ENCODE results near the gene COL9A2.
"Not testable (repeated sequence)": the region's sequence is repeated elsewhere in the genome, so short reads cannot be mapped to it uniquely, and the experiment has no call there.

The COL9A2 gene

DNA sequence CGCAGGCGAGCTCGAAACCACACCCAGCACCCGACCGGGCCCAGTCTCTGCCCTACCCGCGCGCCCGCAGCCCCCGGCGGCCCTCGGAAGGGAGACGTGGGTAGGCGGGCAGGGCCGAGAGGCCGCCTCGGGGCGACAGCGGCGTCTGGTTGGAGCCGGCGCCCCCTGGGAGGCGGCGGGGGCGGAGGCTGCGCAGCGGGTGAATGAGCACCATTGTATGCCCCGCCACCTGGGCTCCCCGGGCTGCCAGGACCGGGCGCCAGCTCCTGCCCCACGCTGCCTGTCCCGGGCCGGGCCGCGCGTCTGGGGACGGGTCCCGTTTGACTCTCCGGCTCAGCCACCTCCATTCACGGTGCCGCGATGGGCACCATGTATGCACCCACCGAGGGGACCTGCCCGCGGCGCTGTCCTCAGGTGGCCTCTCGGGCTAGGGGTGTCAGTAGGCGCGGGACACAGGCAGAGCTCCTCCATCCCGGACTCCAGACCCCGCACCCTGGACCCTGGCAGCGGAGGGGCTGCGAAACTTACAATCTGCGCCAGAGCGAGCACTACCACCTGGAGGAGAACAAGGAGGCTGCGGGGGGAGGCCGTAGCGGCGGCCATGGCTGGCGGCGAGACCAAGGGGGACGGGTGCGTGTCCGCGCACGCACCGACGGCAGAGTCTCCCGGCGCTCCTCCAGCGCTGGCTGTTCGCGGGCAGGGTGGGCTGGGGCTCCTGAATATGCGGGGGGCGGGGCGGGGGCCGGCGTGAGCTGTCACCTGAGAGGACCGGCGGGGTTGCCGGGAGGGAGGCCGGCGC lies at the start of gene COL9A2:
Gene COL9A2, minus strand, starts transcription at position 692 of the 799 bp plus-strand sequence. Its CDS starts 89 bp downstream, at position 603.
- Mint-ChIP-seq H3K27ac (no peak within 1 kb of the TSS), H3K9me3 (no peaks in the 10 kb centered on the region), H3K4me1 (peaks cover 54% of the 10 kb centered on the region), H3K4me3 (peak within 1 kb of the TSS; percentile 61), H3K27me3 (peaks cover 72% of the 10 kb centered on the region), H3K36me3 (peaks cover 2% of the 10 kb centered on the region)
- CTCF ChIA-PET, result interaction anchor here (0.8 to 6.2 kb wide), 12 partner anchors 11 to 232 kb away, joined by 3 to 73 read pairs (median 7); partner anchors contain the start of genes RLF and SMAP2
- DNase-seq, result peak; percentile 60

DNA sequence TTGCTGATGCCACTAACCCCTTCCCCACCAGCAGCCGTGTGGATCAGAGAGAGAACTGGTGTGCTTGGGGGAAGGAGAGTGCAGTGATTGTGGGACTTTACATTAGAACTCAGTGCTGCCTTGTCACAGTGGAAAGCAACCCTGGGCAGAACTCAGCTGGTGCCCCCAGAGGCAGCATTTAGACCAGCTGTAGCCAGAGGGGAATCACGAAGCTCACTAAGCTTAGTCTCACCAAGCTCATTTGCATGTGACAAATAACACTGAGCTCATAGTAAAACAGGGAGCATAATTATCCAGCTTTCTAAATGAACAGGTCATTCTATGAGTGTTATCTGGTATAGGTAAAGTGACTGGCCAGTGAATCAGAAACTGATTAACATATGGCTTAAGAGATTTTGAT lies 46.6 kb upstream of the COL9A2 start:
- H3K27me3 Mint-ChIP-seq, result no peaks in the 10 kb centered on the region
- H3K36me3 Mint-ChIP-seq, result no peaks in the 10 kb centered on the region
- CTCF ChIA-PET, result interaction anchor here (0.9 to 1.1 kb wide), 2 partner anchors 10 to 41 kb away, joined by 3 read pairs; partner anchors contain the start of gene SMAP2
- peaks cover 14% of the 10 kb centered on the region for H3K9me3 Mint-ChIP-seq
- no peak for DNase-seq
- H3K4me1 Mint-ChIP-seq, result no peaks in the 10 kb centered on the region
- no peak overlapping the region for H3K27ac Mint-ChIP-seq
- H3K4me3 Mint-ChIP-seq, result no peak overlapping the region

DNA sequence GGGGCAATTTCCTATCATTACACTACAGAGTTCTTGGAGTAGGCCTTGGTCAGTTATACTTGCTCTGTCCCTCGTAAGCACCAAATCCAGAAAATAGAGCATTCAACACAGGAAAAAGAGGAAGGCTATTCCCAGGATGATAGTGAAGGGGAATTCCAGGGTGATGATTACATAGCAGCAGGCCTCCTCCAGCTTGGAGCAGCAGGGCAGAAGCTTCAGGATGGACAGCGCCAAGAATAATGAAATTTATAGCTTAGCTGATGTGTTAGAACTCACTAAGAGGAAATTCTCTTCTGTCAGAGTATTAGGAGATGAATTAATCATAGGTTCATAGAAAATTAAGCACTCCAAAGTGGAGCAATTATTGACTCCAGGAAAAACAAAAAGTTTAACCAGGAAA lies 45.6 kb upstream of the COL9A2 start:
- DNase-seq, result no peak
- peaks cover 19% of the 10 kb centered on the region for H3K9me3 Mint-ChIP-seq
- no peaks in the 10 kb centered on the region for H3K36me3 Mint-ChIP-seq
- H3K4me1 Mint-ChIP-seq, result no peaks in the 10 kb centered on the region
- CTCF ChIA-PET, result no interaction called here
- no peak overlapping the region for H3K4me3 Mint-ChIP-seq
- no peak overlapping the region for H3K27ac Mint-ChIP-seq
- H3K27me3 Mint-ChIP-seq, result no peaks in the 10 kb centered on the region

DNA sequence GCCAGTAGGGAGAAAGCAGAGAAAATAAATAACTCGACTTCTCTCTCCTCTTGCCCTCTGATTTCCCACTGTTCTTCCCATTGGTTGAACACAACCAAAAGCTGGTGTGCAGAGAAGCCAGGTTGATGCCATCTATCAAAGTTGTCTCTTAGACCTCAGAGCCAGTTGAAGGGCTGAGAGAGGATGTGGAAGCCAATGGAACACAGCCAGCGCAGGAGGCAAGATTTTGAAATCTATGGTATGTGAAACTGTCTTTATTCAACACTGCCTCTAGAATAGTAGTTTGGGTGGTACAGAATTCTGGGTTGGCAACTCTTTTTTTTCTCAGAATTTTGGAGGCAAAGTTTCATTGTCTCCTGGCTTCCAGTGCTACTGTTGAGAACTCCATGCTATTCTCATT lies 45.1 kb upstream of the COL9A2 start:
- no peaks in the 10 kb centered on the region for H3K4me1 Mint-ChIP-seq
- no peak overlapping the region for H3K27ac Mint-ChIP-seq
- no peak for DNase-seq
- H3K9me3 Mint-ChIP-seq, result peaks cover 19% of the 10 kb centered on the region
- H3K36me3 Mint-ChIP-seq, result no peaks in the 10 kb centered on the region
- no peak overlapping the region for H3K4me3 Mint-ChIP-seq
- CTCF ChIA-PET, result no interaction called here
- no peaks in the 10 kb centered on the region for H3K27me3 Mint-ChIP-seq

DNA sequence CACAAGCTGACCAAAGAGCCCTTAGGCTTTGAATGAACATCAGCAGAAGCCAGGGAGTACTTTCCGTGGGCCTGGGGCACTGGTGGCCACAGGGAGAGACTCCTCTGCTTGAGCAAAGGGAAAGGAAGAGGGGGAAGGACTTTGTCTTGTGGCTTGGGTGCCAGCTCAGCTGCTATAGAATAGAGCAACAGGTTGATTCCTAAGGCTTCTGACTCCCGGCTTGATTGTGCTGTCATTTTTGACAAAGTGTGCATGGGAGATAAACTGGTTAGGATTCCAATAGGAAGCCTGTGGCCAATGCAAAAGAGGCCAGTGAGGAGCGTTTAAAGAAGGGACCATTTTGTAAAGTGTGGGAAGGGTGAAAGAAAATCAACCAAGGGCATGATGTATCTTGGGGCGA lies 44.6 kb upstream of the COL9A2 start:
- CTCF ChIA-PET, result no interaction called here

DNA sequence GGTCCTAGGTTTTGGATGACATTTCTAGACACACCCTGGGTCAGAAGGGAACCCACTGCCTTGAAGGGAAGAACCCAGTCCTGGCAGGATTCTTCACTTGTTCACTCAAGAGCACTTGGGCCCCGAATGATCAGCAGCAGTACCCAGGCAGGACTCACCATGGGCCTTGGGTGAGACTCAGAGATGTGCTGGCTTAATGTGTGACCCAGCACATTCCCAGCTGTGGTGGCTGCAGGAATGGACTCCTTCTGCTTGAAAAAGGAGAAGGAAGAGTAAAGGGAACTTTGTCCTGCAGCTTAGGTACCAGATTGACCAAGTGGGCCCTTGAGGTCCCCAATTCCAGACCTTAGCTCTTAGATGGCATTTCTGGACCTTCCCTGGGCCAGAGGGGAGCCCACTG lies 44.1 kb upstream of the COL9A2 start:
- H3K4me3 Mint-ChIP-seq, result no peak overlapping the region
- CTCF ChIA-PET, result no interaction called here

More for the DNA sequence above, 44.6 kb upstream of the COL9A2 start:
- Mint-ChIP-seq H3K27ac (no peak overlapping the region), H3K36me3 (no peaks in the 10 kb centered on the region), H3K4me3 (no peak overlapping the region), H3K4me1 (no peaks in the 10 kb centered on the region), H3K27me3 (no peaks in the 10 kb centered on the region), H3K9me3 (peaks cover 19% of the 10 kb centered on the region)
- no peak for DNase-seq

DNA sequence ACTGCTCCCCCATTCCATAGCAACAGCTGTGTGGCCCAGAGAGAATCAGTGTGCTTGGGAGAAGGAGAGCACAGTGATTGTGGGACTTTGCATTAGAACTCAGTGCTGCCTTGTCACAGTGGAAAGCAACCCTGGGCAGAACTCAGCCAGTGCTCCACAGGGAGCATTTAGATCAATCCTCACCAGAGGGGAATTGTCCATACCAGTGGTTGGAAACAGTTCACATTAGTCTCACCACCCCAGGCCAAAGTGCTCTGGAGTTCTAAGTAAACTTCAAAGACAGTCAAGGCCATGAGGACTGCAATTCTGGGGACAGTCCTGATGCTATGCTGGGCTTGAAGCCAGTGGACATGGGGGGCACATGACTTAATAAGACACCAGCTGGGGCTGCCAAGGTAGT lies 43.5 kb upstream of the COL9A2 start:
- Mint-ChIP-seq H3K9me3 (peaks cover 19% of the 10 kb centered on the region), H3K4me1 (no peaks in the 10 kb centered on the region), H3K36me3 (no peaks in the 10 kb centered on the region), H3K27me3 (no peaks in the 10 kb centered on the region), H3K4me3 (no peak overlapping the region), H3K27ac (no peak overlapping the region)
- no peak for DNase-seq
- CTCF ChIA-PET, result no interaction called here

More for the DNA sequence above, 44.1 kb upstream of the COL9A2 start:
- Mint-ChIP-seq H3K27me3 (no peaks in the 10 kb centered on the region), H3K4me1 (no peaks in the 10 kb centered on the region), H3K9me3 (peaks cover 19% of the 10 kb centered on the region), H3K27ac (no peak overlapping the region), H3K36me3 (no peaks in the 10 kb centered on the region)
- no peak for DNase-seq

DNA sequence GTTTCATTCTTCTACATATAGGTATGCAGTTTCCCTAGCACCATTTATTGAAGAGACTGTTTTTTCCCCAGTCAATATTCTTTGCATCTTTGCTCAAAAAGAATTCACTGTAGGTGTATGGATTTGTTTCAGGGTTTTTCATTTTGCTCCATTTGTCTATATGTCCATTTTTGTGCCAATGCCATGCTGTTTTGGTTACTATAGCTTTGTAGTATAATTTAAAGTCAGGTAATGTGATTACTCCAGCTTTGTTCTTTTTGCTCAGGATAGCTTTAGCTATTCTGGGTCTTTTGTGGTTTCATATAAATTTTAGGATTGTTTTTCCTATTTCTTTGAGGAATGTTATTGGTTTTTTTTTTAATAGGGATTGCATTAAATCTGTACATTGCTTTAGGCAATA lies 40.5 kb upstream of the COL9A2 start:
- Mint-ChIP-seq H3K36me3 (no peaks in the 10 kb centered on the region), H3K27ac (no peak overlapping the region), H3K4me1 (no peaks in the 10 kb centered on the region), H3K9me3 (peaks cover 19% of the 10 kb centered on the region), H3K27me3 (no peaks in the 10 kb centered on the region), H3K4me3 (no peak overlapping the region)
- CTCF ChIA-PET, result interaction anchor here (0.9 to 2.7 kb wide), 2 partner anchors 19 to 28 kb away, joined by 3 to 10 read pairs; no protein-coding TSS in a partner anchor
- DNase-seq, result no peak

DNA sequence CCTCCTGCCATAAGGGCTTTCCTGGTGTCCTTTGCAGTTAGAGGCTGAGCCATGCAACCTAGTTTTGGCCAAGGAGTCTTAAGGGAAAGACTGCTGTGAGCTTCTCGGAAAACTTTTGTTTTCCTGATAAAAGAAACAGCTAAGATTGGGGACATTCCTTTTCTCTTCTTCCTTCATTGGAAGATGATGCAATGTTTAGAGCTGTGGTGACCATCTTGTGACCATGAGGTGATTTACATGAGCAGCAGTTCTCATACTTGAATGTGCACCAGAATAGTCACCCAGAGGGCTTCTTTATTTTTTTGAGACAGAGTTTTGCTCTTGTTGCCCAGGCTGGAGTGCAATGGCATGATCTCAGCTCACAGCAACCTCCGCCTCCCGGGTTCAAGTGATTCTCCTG lies 36.0 kb upstream of the COL9A2 start:
- CTCF ChIA-PET, result interaction anchor here (0.5 to 4.1 kb wide), 2 partner anchors 12 to 14 kb away, joined by 3 to 21 read pairs; no protein-coding TSS in a partner anchor
- DNase-seq, result no peak
- H3K27ac Mint-ChIP-seq, result no peak overlapping the region
- no peak overlapping the region for H3K4me3 Mint-ChIP-seq
- H3K36me3 Mint-ChIP-seq, result no peaks in the 10 kb centered on the region
- H3K27me3 Mint-ChIP-seq, result no peaks in the 10 kb centered on the region
- no peaks in the 10 kb centered on the region for H3K4me1 Mint-ChIP-seq
- H3K9me3 Mint-ChIP-seq, result no peaks in the 10 kb centered on the region

DNA sequence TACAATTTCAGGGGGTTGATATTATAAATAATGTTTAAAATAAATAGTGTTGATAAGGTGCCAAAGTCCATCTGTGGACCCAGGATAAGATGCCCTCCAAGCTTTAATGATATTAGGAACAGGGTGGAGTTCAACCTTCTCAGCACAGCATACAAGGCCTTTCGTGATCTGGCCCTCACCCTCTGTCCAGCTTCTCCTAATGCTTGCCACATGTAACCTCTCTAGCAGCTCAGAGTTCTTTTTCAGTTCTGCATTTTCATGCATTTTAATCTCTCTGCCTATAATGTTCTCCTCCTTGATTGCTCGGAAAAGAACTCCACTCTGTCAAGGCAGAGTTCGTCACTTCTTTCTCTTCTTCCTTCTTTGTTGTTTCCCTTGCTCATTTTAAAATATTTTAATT lies 35.0 kb upstream of the COL9A2 start:
- CTCF ChIA-PET, result interaction anchor here (1.1 to 4.1 kb wide), 3 partner anchors 10 to 208 kb away, joined by 3 to 21 read pairs (median 5); no protein-coding TSS in a partner anchor
- Mint-ChIP-seq H3K27me3 (no peaks in the 10 kb centered on the region), H3K9me3 (no peaks in the 10 kb centered on the region), H3K27ac (no peak overlapping the region), H3K4me1 (no peaks in the 10 kb centered on the region), H3K4me3 (no peak overlapping the region), H3K36me3 (no peaks in the 10 kb centered on the region)
- no peak for DNase-seq

DNA sequence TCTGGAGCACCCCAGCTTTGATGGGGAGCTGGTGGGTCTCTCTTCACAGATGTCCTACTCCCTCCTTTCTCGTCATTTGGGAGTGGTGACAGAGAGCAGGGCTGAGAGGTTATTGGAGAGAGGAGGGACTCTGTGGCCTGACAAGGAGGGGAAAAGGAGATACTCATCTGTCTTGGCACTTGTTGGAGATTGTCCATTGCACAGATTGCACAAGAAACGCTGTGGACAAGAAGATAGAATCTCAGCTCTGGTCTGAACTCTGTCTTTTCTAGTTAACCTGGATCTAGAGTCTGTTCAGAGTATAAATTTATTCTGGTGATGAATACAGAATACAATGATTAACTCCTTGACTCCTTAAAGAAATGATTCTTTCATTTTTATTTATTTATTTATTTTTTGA lies 34.0 kb upstream of the COL9A2 start:
- DNase-seq, result no peak

DNA sequence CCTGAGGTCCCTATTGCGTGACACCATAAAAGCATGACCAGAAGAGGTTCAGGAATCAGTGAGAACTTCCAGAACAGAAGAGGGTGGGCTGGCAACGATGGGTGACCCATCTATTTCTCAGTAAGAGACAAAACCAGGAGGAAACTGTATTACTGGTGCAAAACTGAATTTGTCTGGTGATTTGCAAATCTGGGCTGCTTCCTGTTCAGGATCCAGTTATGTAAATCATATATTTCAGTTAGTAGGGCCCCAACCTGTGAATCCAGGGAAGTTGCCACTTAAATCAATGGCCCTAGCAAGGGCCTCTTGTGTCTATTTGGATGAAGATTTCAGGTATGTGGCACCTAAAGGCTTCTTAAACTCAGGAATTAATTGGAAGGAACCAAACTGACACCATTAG lies 33.3 kb upstream of the COL9A2 start:
- H3K4me3 Mint-ChIP-seq, result no peak overlapping the region
- H3K9me3 Mint-ChIP-seq, result no peaks in the 10 kb centered on the region
- no peaks in the 10 kb centered on the region for H3K27me3 Mint-ChIP-seq
- DNase-seq, result no peak
- CTCF ChIA-PET, result interaction anchor here (1.3 kb wide), 1 partner anchor 55 kb away, joined by 3 read pairs; no protein-coding TSS in a partner anchor
- H3K36me3 Mint-ChIP-seq, result no peaks in the 10 kb centered on the region
- H3K27ac Mint-ChIP-seq, result no peak overlapping the region
- peaks cover 1% of the 10 kb centered on the region for H3K4me1 Mint-ChIP-seq

More for the DNA sequence above, 34.0 kb upstream of the COL9A2 start:
- Mint-ChIP-seq H3K27ac (no peak overlapping the region), H3K36me3 (no peaks in the 10 kb centered on the region), H3K4me1 (no peaks in the 10 kb centered on the region), H3K27me3 (no peaks in the 10 kb centered on the region), H3K9me3 (no peaks in the 10 kb centered on the region), H3K4me3 (no peak overlapping the region)
- CTCF ChIA-PET, result interaction anchor here (1.1 to 4.1 kb wide), 4 partner anchors 9 to 207 kb away, joined by 3 to 21 read pairs (median 4); no protein-coding TSS in a partner anchor

DNA sequence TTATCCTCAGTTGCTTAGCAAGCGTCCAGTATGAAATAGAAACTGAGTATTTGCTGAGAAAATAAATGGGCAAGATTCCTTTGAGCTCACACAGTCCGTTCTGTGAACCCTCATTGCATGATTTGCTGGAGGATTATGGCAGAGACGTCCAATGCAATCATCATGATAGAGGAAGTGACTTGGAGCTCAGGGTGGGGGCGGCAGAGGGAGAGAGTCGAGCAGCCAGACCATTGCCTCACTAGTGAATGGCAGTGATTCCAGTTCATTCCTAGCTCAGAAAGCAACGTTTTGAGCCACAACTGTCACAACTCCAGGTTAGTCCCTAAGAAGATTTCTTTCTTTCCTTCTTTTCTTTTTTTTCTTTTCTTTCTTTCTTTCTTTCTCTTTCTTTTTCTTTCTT lies 27.5 kb upstream of the COL9A2 start:
- Mint-ChIP-seq H3K4me1 (peaks cover 54% of the 10 kb centered on the region), H3K36me3 (no peaks in the 10 kb centered on the region), H3K27ac (peak overlapping the region; percentile 16), H3K27me3 (no peaks in the 10 kb centered on the region), H3K4me3 (peak overlapping the region; percentile 3), H3K9me3 (no peaks in the 10 kb centered on the region)
- CTCF ChIA-PET, result interaction anchor here (0.5 to 5.1 kb wide), 4 partner anchors 41 to 1102 kb away, joined by 3 to 53 read pairs (median 6); no protein-coding TSS in a partner anchor
- peak; percentile 31 for DNase-seq

DNA sequence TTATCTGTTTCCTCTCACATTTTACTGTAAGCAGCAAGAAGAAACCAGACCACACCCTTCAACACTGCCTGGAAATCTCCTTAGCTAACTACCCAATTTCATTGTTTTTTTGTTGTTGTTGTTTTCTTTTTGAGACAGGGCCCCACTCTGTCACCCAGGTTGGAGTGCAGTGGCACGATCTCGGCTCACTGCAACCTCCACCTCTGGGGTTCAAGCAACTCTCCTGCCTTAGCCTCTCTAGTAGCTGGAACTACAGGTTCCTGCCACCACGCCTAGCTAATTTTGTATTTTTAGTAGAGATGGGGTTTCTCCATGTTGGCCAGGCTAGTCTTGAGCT lies 25.3 kb upstream of the COL9A2 start:
- H3K27ac Mint-ChIP-seq, result peak overlapping the region; percentile 88
- H3K27me3 Mint-ChIP-seq, H3K9me3 Mint-ChIP-seq, DNase-seq, H3K36me3 Mint-ChIP-seq: not testable (repeated sequence)
- peaks cover 64% of the 10 kb centered on the region for H3K4me1 Mint-ChIP-seq
- peak overlapping the region; percentile 30 for H3K4me3 Mint-ChIP-seq
- CTCF ChIA-PET, result interaction anchor here (1.0 to 10.4 kb wide), 7 partner anchors 9 to 260 kb away, joined by 3 to 215 read pairs (median 53); partner anchors contain the start of gene SMAP2
